Measurements from ENCODE around the gene PTP4A2. TPM values are rescaled to one million over a fixed set of nuclear protein-coding genes. Genes with fewer than 3 reads are reported as not detected.
A peak's percentile ranks its signal among the peaks of the same experiment; 100 is the strongest.
"Not testable (repeated sequence)": the region's sequence is repeated elsewhere in the genome, so short reads cannot be mapped to it uniquely, and the experiment has no call there.

Gene PTP4A2
- total RNA-seq, 1 donor from 2014 or later: 204 TPM

- TF ChIP-seq CTCF (IDR thresholded peaks at IDR 0.05): no peak
- peak overlapping the region; percentile 76 for H3K27ac Mint-ChIP-seq (ENCODE audit: unreplicated experiment)
- H3K4me1 Mint-ChIP-seq (ENCODE audit: low read depth): peaks cover 87% of the 10 kb centered on the region
- H3K27me3 Mint-ChIP-seq (ENCODE audit: low read depth): no peaks in the 10 kb centered on the region
- H3K9me3 Mint-ChIP-seq (ENCODE audit: low read depth): no peaks in the 10 kb centered on the region
- no peak for DNase-seq (ENCODE audit: low spot score)
- no peak overlapping the region for H3K4me3 Mint-ChIP-seq (ENCODE audit: unreplicated experiment)
- no peaks in the 10 kb centered on the region for H3K36me3 Mint-ChIP-seq (ENCODE audit: low read depth)
These were observed 6.5 kb downstream of the PTP4A2 start for GRCh38 chr1:31931593-31932225.

- no peak for TF ChIP-seq CTCF (IDR thresholded peaks at IDR 0.05)
- peaks cover 87% of the 10 kb centered on the region for H3K4me1 Mint-ChIP-seq (ENCODE audit: low read depth)
- DNase-seq (ENCODE audit: low spot score): no peak
- H3K36me3 Mint-ChIP-seq (ENCODE audit: low read depth): no peaks in the 10 kb centered on the region
- H3K27ac Mint-ChIP-seq (ENCODE audit: unreplicated experiment): peak overlapping the region; percentile 65
- no peaks in the 10 kb centered on the region for H3K9me3 Mint-ChIP-seq (ENCODE audit: low read depth)
- no peaks in the 10 kb centered on the region for H3K27me3 Mint-ChIP-seq (ENCODE audit: low read depth)
- no peak overlapping the region for H3K4me3 Mint-ChIP-seq (ENCODE audit: unreplicated experiment)
These were observed 7.2 kb downstream of the PTP4A2 start for GRCh38 chr1:31930836-31931592.

GRCh38 chr1:31927661-31927980 is 10.5 kb downstream of the PTP4A2 start:
- Mint-ChIP-seq H3K27ac (ENCODE audit: unreplicated experiment) (no peak overlapping the region), H3K9me3 (ENCODE audit: low read depth) (no peaks in the 10 kb centered on the region), H3K27me3 (ENCODE audit: low read depth) (no peaks in the 10 kb centered on the region), H3K4me3 (ENCODE audit: unreplicated experiment) (no peak overlapping the region), H3K36me3 (ENCODE audit: low read depth) (no peaks in the 10 kb centered on the region), H3K4me1 (ENCODE audit: low read depth) (peaks cover 83% of the 10 kb centered on the region)
- DNase-seq (ENCODE audit: low spot score): no peak
- TF ChIP-seq CTCF (IDR thresholded peaks at IDR 0.05): no peak

- Mint-ChIP-seq H3K9me3 (ENCODE audit: low read depth) (no peaks in the 10 kb centered on the region), H3K4me1 (ENCODE audit: low read depth) (peaks cover 81% of the 10 kb centered on the region), H3K27ac (ENCODE audit: unreplicated experiment) (peak overlapping the region; percentile 32), H3K27me3 (ENCODE audit: low read depth) (no peaks in the 10 kb centered on the region), H3K36me3 (ENCODE audit: low read depth) (no peaks in the 10 kb centered on the region), H3K4me3 (ENCODE audit: unreplicated experiment) (no peak overlapping the region)
- TF ChIP-seq CTCF (IDR thresholded peaks at IDR 0.05): no peak
- DNase-seq (ENCODE audit: low spot score): no peak
These were observed 11.1 kb downstream of the PTP4A2 start for GRCh38 chr1:31926853-31927660.

- Mint-ChIP-seq H3K36me3 (ENCODE audit: low read depth) (no peaks in the 10 kb centered on the region), H3K4me3 (ENCODE audit: unreplicated experiment) (no peak overlapping the region), H3K9me3 (ENCODE audit: low read depth) (no peaks in the 10 kb centered on the region), H3K27ac (ENCODE audit: unreplicated experiment) (no peak overlapping the region), H3K4me1 (ENCODE audit: low read depth) (peaks cover 80% of the 10 kb centered on the region), H3K27me3 (ENCODE audit: low read depth) (no peaks in the 10 kb centered on the region)
- TF ChIP-seq CTCF (IDR thresholded peaks at IDR 0.05): no peak
- no peak for DNase-seq (ENCODE audit: low spot score)
These were observed 11.9 kb downstream of the PTP4A2 start for GRCh38 chr1:31926252-31926651.

- not testable (repeated sequence) for H3K36me3 Mint-ChIP-seq (ENCODE audit: low read depth); H3K4me3 Mint-ChIP-seq (ENCODE audit: unreplicated experiment); H3K9me3 Mint-ChIP-seq (ENCODE audit: low read depth); DNase-seq (ENCODE audit: low spot score); H3K27me3 Mint-ChIP-seq (ENCODE audit: low read depth); H3K27ac Mint-ChIP-seq (ENCODE audit: unreplicated experiment)
- H3K4me1 Mint-ChIP-seq (ENCODE audit: low read depth): peaks cover 80% of the 10 kb centered on the region
These were observed 12.3 kb downstream of the PTP4A2 start for GRCh38 chr1:31925824-31926223.
